GM12878 (cell line): ENCODE results near the gene AKR1B1. TPM values are rescaled to one million over a fixed set of nuclear protein-coding genes. Genes with fewer than 3 reads are reported as not detected.

ENCODE experiments used
- ATAC-seq: fragments of 200-7000 bp; cut with Tn5 transposase; 3 replicates; pipeline ENCODE4 v1.9.1; 2020; ENCODE audit warnings: mild to moderate bottlenecking, moderate library complexity
- BruUV-seq: library from RNA; stranded (reverse); fragments of 400-500 nt; replicated peaks from 2 replicates; lab custom pipeline; 2021; lab: Mats Ljungman, UMichigan
- CTCF ChIA-PET: fragments of 300-600 bp; sonication (Branson Sonifier 250); formaldehyde crosslinking; extraction: SDS; loops from one replicate; lab custom pipeline; 2021; ENCODE audit warnings: inconsistent platforms; lab: Yijun Ruan, JAX
- POLR2A ChIA-PET: fragments of 350-600 bp; formaldehyde crosslinking; extraction: SDS; loops from one replicate; lab custom pipeline; 2021; ENCODE audit warnings: inconsistent platforms; lab: Charles Lee
- RAD21 ChIA-PET: fragments of 300-600 bp; sonication (Branson Sonifier 250); formaldehyde crosslinking; loops from one replicate; lab custom pipeline; 2023; ENCODE audit warnings: antibody characterized with exemption; ENCODE audit not compliant: unreplicated experiment; lab: Charles Lee
- SMC1A ChIA-PET: fragments of 300-600 bp; sonication (Branson Sonifier 250); formaldehyde crosslinking; loops from one replicate; lab custom pipeline; 2023; ENCODE audit not compliant: unreplicated experiment, uncharacterized antibody; lab: Charles Lee
- DNase-seq: peaks from one replicate; pipeline ENCODE4 v3.0.0-alpha.2; 2011; ENCODE audit warnings: low read depth, low spot score
- FAIRE-seq: peaks from 3 replicates; lab custom pipeline; 2011; peaks lifted over from hg19 to GRCh38; lab: Jason Lieb, UNC
- H2AFZ ChIP-seq: 2 replicates; pipeline ENCODE4 v1.6.0; 2011; ENCODE audit warnings: low read depth, low read length, control low read depth; ENCODE audit not compliant: control insufficient read depth
- H3K27ac ChIP-seq: 2 replicates; pipeline ENCODE4 v1.5.1; 2011; ENCODE audit warnings: control low read depth; ENCODE audit not compliant: control insufficient read depth, insufficient read depth
- H3K27me3 ChIP-seq, 2 experiments: replicated peaks in 1 of 2; 2 replicates each; pipeline versions ENCODE4 v1.6.0 to v1.6.1; 2011; ENCODE audit warnings: low read length in 1 of 2; ENCODE audit not compliant: control insufficient read depth in 2 of 2, insufficient read depth in 2 of 2
- H3K36me3 ChIP-seq, 2 experiments: 2 replicates each; pipeline ENCODE4 v1.5.1; 2011; ENCODE audit warnings: low read length in 1 of 2; ENCODE audit not compliant: control insufficient read depth in 2 of 2, insufficient read depth in 2 of 2
- H3K4me1 ChIP-seq: 2 replicates; pipeline ENCODE4 v1.6.1; 2011; ENCODE audit warnings: mild to moderate bottlenecking, low read length, moderate library complexity, mixed read lengths; ENCODE audit not compliant: control insufficient read depth, insufficient read depth
- H3K4me2 ChIP-seq: 2 replicates; pipeline ENCODE4 v1.6.0; 2011; ENCODE audit warnings: control low read depth; ENCODE audit not compliant: control insufficient read depth, insufficient read depth
- H3K4me3 ChIP-seq: fragments of 200-600 bp; sonication (generic); 2 replicates; pipeline ENCODE4 v1.5.1; 2016
- H3K79me2 ChIP-seq: 2 replicates; pipeline ENCODE4 v1.6.0; 2011; ENCODE audit warnings: low read length; ENCODE audit not compliant: control insufficient read depth, insufficient read depth
- H3K9ac ChIP-seq: 2 replicates; pipeline ENCODE4 v1.8.0; 2011; ENCODE audit warnings: low read length, control low read depth, mixed read lengths; ENCODE audit not compliant: control insufficient read depth, insufficient read depth
- H3K9me3 ChIP-seq: replicated peaks from 3 replicates; pipeline ENCODE4 v1.5.1; 2011; ENCODE audit warnings: mild to moderate bottlenecking, low read length; ENCODE audit not compliant: control insufficient read depth, insufficient read depth
- H4K20me1 ChIP-seq: 2 replicates; pipeline ENCODE4 v1.6.0; 2011; ENCODE audit not compliant: control insufficient read depth, insufficient read depth
- BCL3 ChIP-seq: IDR thresholded peaks from 2 replicates; pipeline ENCODE4 v1.6.1; 2011; ENCODE audit warnings: borderline replicate concordance, low read depth, mild to moderate bottlenecking, moderate library complexity, low read length; ENCODE audit not compliant: insufficient read depth, poor library complexity, severe bottlenecking
- BRCA1 ChIP-seq: IDR thresholded peaks from 2 replicates; pipeline ENCODE4 v1.6.1; 2011; ENCODE audit warnings: low read depth, low read length, improper control_type of control experiment
- CTCF ChIP-seq, 3 experiments: IDR thresholded peaks in 2 of 3; conservative IDR thresholded peaks in 1 of 3; 2 replicates each; pipeline ENCODE4 v1.5.1; 2011; ENCODE audit warnings: low read depth in 3 of 3, low read length in 3 of 3, mild to moderate bottlenecking in 3 of 3, control low read depth in 2 of 3, moderate library complexity in 2 of 3, inconsistent platforms in 1 of 3, mixed read lengths in 1 of 3; ENCODE audit not compliant: control insufficient read depth in 2 of 3, insufficient read depth in 1 of 3; ENCODE audit errors: extremely low read depth in 1 of 3
- DPF2 ChIP-seq: fragments of 450-650 bp; IDR thresholded peaks from 2 replicates; pipeline ENCODE4 v1.6.1; 2017; ENCODE audit warnings: mild to moderate bottlenecking
- IKZF2 ChIP-seq, 2 experiments: fragments of 450-650 bp; IDR thresholded peaks; 2 replicates each; pipeline ENCODE4 v1.6.1; 2017; ENCODE audit warnings: mild to moderate bottlenecking in 2 of 2, moderate library complexity in 2 of 2
- LARP7 ChIP-seq: fragments of 450-650 bp; IDR thresholded peaks from 2 replicates; pipeline ENCODE4 v1.6.1; 2017; ENCODE audit warnings: mild to moderate bottlenecking
- MEF2B ChIP-seq: fragments of 450-650 bp; IDR thresholded peaks from 2 replicates; pipeline ENCODE4 v1.6.1; 2018; ENCODE audit warnings: mild to moderate bottlenecking, moderate library complexity; ENCODE audit not compliant: partially characterized antibody, poor library complexity, severe bottlenecking
- RB1 ChIP-seq: fragments of 450-650 bp; formaldehyde crosslinking; IDR thresholded peaks from 2 replicates; pipeline ENCODE4 v1.6.1; 2017; ENCODE audit warnings: mild to moderate bottlenecking, borderline replicate concordance
- SUZ12 ChIP-seq: fragments of 200-600 bp; sonication (generic); IDR thresholded peaks from one replicate; pipeline ENCODE4 v1.6.1; 2018; ENCODE audit warnings: antibody characterized with exemption, mild to moderate bottlenecking; ENCODE audit not compliant: unreplicated experiment
- WGBS: methylation state at CpG from one replicate; pipeline ENCODE4 v1.1.6; 2016; ENCODE audit warnings: low lambda C conversion rate; ENCODE audit not compliant: insufficient replicate concordance, insufficient coverage; ENCODE audit errors: missing lambda C conversion rate; 5-methylcytosine and 5-hydroxymethylcytosine counted together
- in situ Hi-C: fragments of 300-500 bp; cut with MboI; formaldehyde crosslinking; loops from 9 replicates; pipeline ENCODE4 v1.14.3; 2018; ENCODE audit warnings: mixed read lengths
- intact Hi-C: fragments of 100-400 bp; cut with micrococcal nuclease; formaldehyde crosslinking; loops from one replicate; pipeline ENCODE4 v1.14.2; 2022; ENCODE audit not compliant: unreplicated experiment
- polyA plus RNA-seq, 11 experiments: library from polyadenylated mRNA; depleted of rRNA in 4 of 11; unstranded in 6 of 11; stranded (reverse) in 5 of 11; fragments of >200 nt; fragmentation: Nextera tagmentation in 4 of 11; fragmentation: Illumina TruSeq in 1 of 11; extraction: Ambion mirVana in 4 of 11; extraction: Trizol in 1 of 11; gene quantifications; 1 replicate in 1 of 11; 2 replicates in 10 of 11; pipeline versions ENCODE4 v1.2.1 to v1.2.3, GENCODE V29; 2011 to 2016; ENCODE audit warnings: inconsistent platforms in 2 of 11, missing spikeins in 2 of 11, low read depth in 1 of 11
- total RNA-seq, 4 experiments: library from RNA; depleted of rRNA in 3 of 4; stranded (reverse); fragments of >200 nt in 3 of 4; fragmentation: Illumina TruSeq in 1 of 4; extraction: Trizol in 1 of 4; gene quantifications; 2 replicates each; pipeline versions ENCODE4 v1.2.1 to v1.2.3, GENCODE V29; 2013 to 2021

The AKR1B1 gene
- total and polyA plus RNA-seq, 10 of the 15 experiments (the other 5 are each of a cell fraction or from before 2014, with no cell fraction given), result 40.4 to 252 (median 156) TPM

GRCh38 chr7:134459981-134460380 lies 1.1 kb upstream of the AKR1B1 start:
- no peak overlapping the region; the same call in 1 of the 2 replicates for H3K4me2 ChIP-seq
- SMC1A ChIA-PET, result interaction anchor here (4.0 kb wide), 1 partner anchor 27 kb away, joined by 19 read pairs; no protein-coding TSS in a partner anchor
- no peak for DNase-seq
- WGBS, result 49% methylated on average over 2 of the region's 2 CpGs
- in situ Hi-C loops, result no loop called here
- RAD21 ChIA-PET, result no interaction called here
- H2AFZ ChIP-seq, result peak overlapping the region; percentile 86; the same call in 1 of the 2 replicates
- no peak for TF ChIP-seq BCL3
- TF ChIP-seq, all 136 proteins: peak for 0
- intact Hi-C loops, result no loop called here
- H4K20me1 ChIP-seq, result no peaks in the 10 kb centered on the region
- FAIRE-seq (no peak), ATAC-seq (no peak)
- peaks cover 12% of the 10 kb centered on the region for H3K79me2 ChIP-seq
- H3K27me3 ChIP-seq, result no peaks in the 10 kb centered on the region
- H3K4me1 ChIP-seq, result peaks cover 9% of the 10 kb centered on the region; the same call in 1 of the 2 replicates
- H3K9ac ChIP-seq, result no peak overlapping the region
- BruUV-seq, result no TSS peak
- no peak overlapping the region for H3K4me3 ChIP-seq
- ChIA-PET POLR2A (no interaction called here), CTCF (interaction anchor here (1.0 to 5.7 kb wide), 5 partner anchors 11 to 54 kb away, joined by 3 to 35 read pairs (median 5); no protein-coding TSS in a partner anchor)
- H3K27ac ChIP-seq, result no peak overlapping the region
- no peaks in the 10 kb centered on the region; the same call in 1 of the 3 replicates for H3K9me3 ChIP-seq
- H3K36me3 ChIP-seq, result no peaks in the 10 kb centered on the region

- ChIA-PET CTCF (interaction anchor here (0.6 to 5.7 kb wide), 13 partner anchors 16 to 702 kb away, joined by 3 to 35 read pairs (median 3); partner anchors contain the start of gene AKR1B15), SMC1A (interaction anchor here (4.0 kb wide), 1 partner anchor 26 kb away, joined by 19 read pairs; no protein-coding TSS in a partner anchor), POLR2A (interaction anchor here (1.3 kb wide), 1 partner anchor 25 kb away, joined by 3 read pairs; no protein-coding TSS in a partner anchor), RAD21 (interaction anchor here (0.7 to 2.1 kb wide), 3 partner anchors 13 to 189 kb away, joined by 3 to 20 read pairs (median 3); no protein-coding TSS in a partner anchor)
- peaks cover 12% of the 10 kb centered on the region for H3K79me2 ChIP-seq
- H3K27me3 ChIP-seq, result no peaks in the 10 kb centered on the region
- no peaks in the 10 kb centered on the region; the same call in 2 of the 3 replicates for H3K9me3 ChIP-seq
- peak overlapping the region; percentile 86 for H2AFZ ChIP-seq
- FAIRE-seq (peak; percentile 56), DNase-seq (peak; percentile 9), ATAC-seq (peak; percentile 82)
- H3K4me3 ChIP-seq, result peak overlapping the region; percentile 75
- WGBS, result 0% methylated on average over 32 of the region's 37 CpGs
- peaks cover 9% of the 10 kb centered on the region; the same call in 1 of the 2 replicates for H3K4me1 ChIP-seq
- in situ Hi-C loops (no loop called here), intact Hi-C loops (no loop called here)
- peak overlapping the region; percentile 75 for H3K4me2 ChIP-seq
- H3K36me3 ChIP-seq, result no peaks in the 10 kb centered on the region
- no TSS peak for BruUV-seq
- H4K20me1 ChIP-seq, result no peaks in the 10 kb centered on the region
- peak overlapping the region; percentile 73 for H3K9ac ChIP-seq
- peak overlapping the region; percentile 79 for H3K27ac ChIP-seq
- peak; percentile 9; the same call in 1 of the 2 replicates for TF ChIP-seq RB1
- peak; percentile 12 to 45 (median 44); a peak in 4 of 6 replicates for TF ChIP-seq CTCF (IDR thresholded peaks at IDR 0.05 in 2 of 3, conservative IDR thresholded peaks at IDR 0.05 in 1 of 3; ENCODE audit: control insufficient read depth in 2 of 3, extremely low read depth in 1 of 3, insufficient read depth in 1 of 3, low read depth in 3 of 3, low read length in 3 of 3)
- TF ChIP-seq SUZ12, result no peak
- TF ChIP-seq IKZF2 (IDR thresholded peaks at IDR 0.05), result no peak
- TF ChIP-seq MEF2B, result peak; percentile 20
- 0 out of 2 replicates have a peak, but pooled peaks have one; percentile 7 for TF ChIP-seq BRCA1
- no peak for TF ChIP-seq DPF2
- peak; percentile 39; the same call in 1 of the 2 replicates for TF ChIP-seq LARP7
These were observed 527 bp downstream of the AKR1B1 start for GRCh38 chr7:134458341-134458805.
